GM12878 (cell line): Measurements from ENCODE around the gene PAQR9.

Experiments used
- CHD1 ChIP-seq: IDR thresholded peaks from 2 replicates; pipeline ENCODE4 v1.6.1; 2012; ENCODE audit warnings: low read depth, low read length, improper control_type of control experiment
- EP300 ChIP-seq, 2 experiments: fragments of 150-350 bp in 1 of 2; IDR thresholded peaks; 2 replicates each; pipeline ENCODE4 v1.6.1; 2011 to 2012; ENCODE audit warnings: low read depth in 2 of 2, low read length in 2 of 2, borderline replicate concordance in 1 of 2, improper control_type of control experiment in 1 of 2, inconsistent platforms in 1 of 2; ENCODE audit not compliant: control insufficient read depth in 1 of 2
- SMC3 ChIP-seq: IDR thresholded peaks from 2 replicates; pipeline ENCODE4 v1.6.1; 2011; ENCODE audit warnings: low read length, improper control_type of control experiment, borderline replicate concordance
- ZNF274 ChIP-seq: IDR thresholded peaks from one replicate; pipeline ENCODE4 v1.8.0; 2011; ENCODE audit not compliant: insufficient read length, insufficient read depth
- TF ChIP-seq, protein P1 (sequence below), 3 experiments: IDR thresholded peaks in 2 of 3; conservative IDR thresholded peaks in 1 of 3; 2 replicates each; pipeline ENCODE4 v1.5.1; 2011; ENCODE audit warnings: low read depth in 3 of 3, low read length in 3 of 3, mild to moderate bottlenecking in 3 of 3, control low read depth in 2 of 3, moderate library complexity in 2 of 3, inconsistent platforms in 1 of 3, mixed read lengths in 1 of 3; ENCODE audit not compliant: control insufficient read depth in 2 of 3, insufficient read depth in 1 of 3; ENCODE audit errors: extremely low read depth in 1 of 3

DNA sequence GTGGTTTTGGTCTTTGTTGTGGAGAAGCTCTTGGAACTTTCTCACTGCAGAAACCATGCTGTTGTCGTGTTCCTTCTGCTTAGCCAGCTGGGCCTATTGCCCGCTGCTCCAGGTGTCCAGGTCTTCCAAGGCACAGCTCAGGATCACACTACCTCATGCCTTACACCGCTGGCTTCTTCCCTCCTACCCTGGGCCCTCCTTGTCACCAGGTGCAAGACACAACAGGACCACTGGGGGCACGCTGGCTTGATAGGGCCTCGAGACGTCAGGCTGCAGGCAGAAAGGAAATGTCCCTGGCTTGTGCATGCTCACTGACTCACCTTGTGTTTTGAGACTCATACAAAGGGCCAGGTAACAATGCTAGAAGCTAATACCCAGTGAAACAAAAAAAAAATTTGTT lies 32.3 kb downstream of the PAQR9 start:
- TF ChIP-seq EP300 (IDR thresholded peaks at IDR 0.05; ENCODE audit: borderline replicate concordance in 1 of 2, control insufficient read depth in 1 of 2, low read depth in 2 of 2, low read length in 2 of 2) (no peak), SMC3 (no peak), CHD1 (no peak), ZNF274 (no peak)
- TF ChIP-seq, protein P1, sequence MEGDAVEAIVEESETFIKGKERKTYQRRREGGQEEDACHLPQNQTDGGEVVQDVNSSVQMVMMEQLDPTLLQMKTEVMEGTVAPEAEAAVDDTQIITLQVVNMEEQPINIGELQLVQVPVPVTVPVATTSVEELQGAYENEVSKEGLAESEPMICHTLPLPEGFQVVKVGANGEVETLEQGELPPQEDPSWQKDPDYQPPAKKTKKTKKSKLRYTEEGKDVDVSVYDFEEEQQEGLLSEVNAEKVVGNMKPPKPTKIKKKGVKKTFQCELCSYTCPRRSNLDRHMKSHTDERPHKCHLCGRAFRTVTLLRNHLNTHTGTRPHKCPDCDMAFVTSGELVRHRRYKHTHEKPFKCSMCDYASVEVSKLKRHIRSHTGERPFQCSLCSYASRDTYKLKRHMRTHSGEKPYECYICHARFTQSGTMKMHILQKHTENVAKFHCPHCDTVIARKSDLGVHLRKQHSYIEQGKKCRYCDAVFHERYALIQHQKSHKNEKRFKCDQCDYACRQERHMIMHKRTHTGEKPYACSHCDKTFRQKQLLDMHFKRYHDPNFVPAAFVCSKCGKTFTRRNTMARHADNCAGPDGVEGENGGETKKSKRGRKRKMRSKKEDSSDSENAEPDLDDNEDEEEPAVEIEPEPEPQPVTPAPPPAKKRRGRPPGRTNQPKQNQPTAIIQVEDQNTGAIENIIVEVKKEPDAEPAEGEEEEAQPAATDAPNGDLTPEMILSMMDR (IDR thresholded peaks at IDR 0.05 in 2 of 3, conservative IDR thresholded peaks at IDR 0.05 in 1 of 3; ENCODE audit: control insufficient read depth in 2 of 3, extremely low read depth in 1 of 3, insufficient read depth in 1 of 3, low read depth in 3 of 3, low read length in 3 of 3) = peak; percentile 33 to 51 (median 46)
